ENCODE measurements around the gene MMP11. TPM values are rescaled to one million over a fixed set of nuclear protein-coding genes. Genes with fewer than 3 reads are reported as not detected.

Gene MMP11
- total and polyA plus RNA-seq, 2 experiments from 2014 or later, result 5.3 to 17.4 TPM

- no peak overlapping the region for H3K27ac ChIP-seq (ENCODE audit: low read depth)
Measured at GRCh38 chr22:23804781-23805291, 32.2 kb downstream of the MMP11 start.

GRCh38 chr22:23806837-23807236, 34.2 kb downstream of the MMP11 start:
- Histone ChIP-seq H3K4me1 (ENCODE audit: insufficient read depth) (no peaks in the 10 kb centered on the region), H3F3A (replicated peaks; ENCODE audit: low read depth) (no peaks in the 10 kb centered on the region; the same call in 1 of the 2 replicates), H3K79me2 (replicated peaks; ENCODE audit: insufficient read depth) (no peaks in the 10 kb centered on the region), H3K9me2 (ENCODE audit: insufficient read depth) (no peaks in the 10 kb centered on the region), H3K4me2 (no peak overlapping the region), H3K27me3 (ENCODE audit: insufficient read depth) (no peaks in the 10 kb centered on the region), H3K36me3 (ENCODE audit: insufficient read depth) (peaks cover 29% of the 10 kb centered on the region), H3K4me3 (no peak overlapping the region), H4K20me1 (replicated peaks; ENCODE audit: insufficient read depth) (peaks cover 5% of the 10 kb centered on the region; the same call in 1 of the 2 replicates), H3K27ac (ENCODE audit: low read depth) (no peak overlapping the region), H2AFZ (no peak overlapping the region)
- Mint-ChIP-seq H3K36me3 (ENCODE audit: low read depth) (peaks cover 84% of the 10 kb centered on the region), H3K4me3 (no peak overlapping the region), H3K27me3 (ENCODE audit: insufficient read depth, low read depth, poor library complexity) (no peaks in the 10 kb centered on the region), H3K9me3 (no peaks in the 10 kb centered on the region), H3K4me1 (peaks cover 3% of the 10 kb centered on the region; the same call in 1 of the 3 replicates), H3K27ac (no peak overlapping the region)
- ATAC-seq (no peak), DNase-seq (ENCODE audit: low spot score) (no peak)
- TF ChIP-seq NANOG (IDR thresholded peaks at IDR 0.05; ENCODE audit: borderline replicate concordance) (no peak), ZNF114 (CRISPR knock-in tag; IDR thresholded peaks at IDR 0.05) (no peak), EZH2phosphoT487 (IDR thresholded peaks at IDR 0.05; ENCODE audit: unreplicated experiment) (no peak), CTCF (conservative IDR thresholded peaks at IDR 0.05; ENCODE audit: low read depth in 2 of 2) (no peak), REST (IDR thresholded peaks at IDR 0.05; ENCODE audit: unreplicated experiment) (no peak)

More at GRCh38 chr22:23804781-23805291, 32.2 kb downstream of the MMP11 start:
- Mint-ChIP-seq H3K4me3 (no peak overlapping the region), H3K4me1 (peaks cover 3% of the 10 kb centered on the region; the same call in 1 of the 3 replicates), H3K36me3 (ENCODE audit: low read depth) (peaks cover 85% of the 10 kb centered on the region), H3K9me3 (no peaks in the 10 kb centered on the region; the same call in 2 of the 3 replicates), H3K27ac (no peak overlapping the region), H3K27me3 (ENCODE audit: insufficient read depth, low read depth, poor library complexity) (no peaks in the 10 kb centered on the region)
- H3K4me2 ChIP-seq, result no peak overlapping the region
- H4K20me1 ChIP-seq (replicated peaks; ENCODE audit: insufficient read depth), result peaks cover 5% of the 10 kb centered on the region; the same call in 1 of the 2 replicates
- H3K9me2 ChIP-seq (ENCODE audit: insufficient read depth), result no peaks in the 10 kb centered on the region
- H3K36me3 ChIP-seq (ENCODE audit: insufficient read depth), result peaks cover 37% of the 10 kb centered on the region
- H3F3A ChIP-seq (replicated peaks; ENCODE audit: low read depth), result no peaks in the 10 kb centered on the region; the same call in 1 of the 2 replicates
- TF ChIP-seq ETS1 (IDR thresholded peaks at IDR 0.05) (no peak), REST (IDR thresholded peaks at IDR 0.05; ENCODE audit: unreplicated experiment) (no peak), POLR2AphosphoS5 (IDR thresholded peaks at IDR 0.05; ENCODE audit: low read depth) (no peak), NANOG (IDR thresholded peaks at IDR 0.05; ENCODE audit: borderline replicate concordance) (no peak), CREB1 (CRISPR knock-in tag; IDR thresholded peaks at IDR 0.05; ENCODE audit: low read depth) (no peak)
- no peak for ATAC-seq
- H3K79me2 ChIP-seq (replicated peaks; ENCODE audit: insufficient read depth), result no peaks in the 10 kb centered on the region
- H3K4me1 ChIP-seq (ENCODE audit: insufficient read depth), result no peaks in the 10 kb centered on the region
- H3K4me3 ChIP-seq, result no peak overlapping the region
- no peak for DNase-seq (ENCODE audit: low spot score)
- H2AFZ ChIP-seq, result no peak overlapping the region
- H3K27me3 ChIP-seq (ENCODE audit: insufficient read depth), result no peaks in the 10 kb centered on the region
